DOHH2 (cell line): Measurements from ENCODE around the gene MYL6.
A peak's percentile ranks its signal among the peaks of the same experiment; 100 is the strongest.

Source experiments
- H3F3A ChIP-seq: fragments of 200-600 bp; sonication (generic), shearing (Covaris generic); 2 replicates; pipeline ENCODE4 v1.6.0; 2016; ENCODE audit warnings: antibody characterized with exemption, mild to moderate bottlenecking; ENCODE audit not compliant: control insufficient read depth, insufficient read depth
- H3K27ac ChIP-seq: fragments of 200-600 bp; sonication (generic); 2 replicates; pipeline ENCODE4 v1.5.1; 2014; ENCODE audit warnings: low read depth, mild to moderate bottlenecking, low read length, moderate library complexity
- H3K27me3 ChIP-seq: fragments of 200-600 bp; sonication (generic); 2 replicates; pipeline ENCODE4 v1.6.1; 2014; ENCODE audit warnings: mild to moderate bottlenecking, low read length, mixed read lengths; ENCODE audit not compliant: control insufficient read depth
- H3K36me3 ChIP-seq: fragments of 200-600 bp; sonication (generic); 2 replicates; pipeline ENCODE4 v1.6.1; 2014; ENCODE audit warnings: mild to moderate bottlenecking, low read length, moderate library complexity, mixed read lengths; ENCODE audit not compliant: control insufficient read depth
- H3K4me1 ChIP-seq: fragments of 200-600 bp; sonication (generic); 2 replicates; pipeline ENCODE4 v1.6.1; 2014; ENCODE audit warnings: mild to moderate bottlenecking, low read length, mixed read lengths; ENCODE audit not compliant: control insufficient read depth
- H3K4me2 ChIP-seq: fragments of 200-600 bp; sonication (generic); 2 replicates; pipeline ENCODE4 v1.6.0; 2014; ENCODE audit warnings: mild to moderate bottlenecking, low read length, moderate library complexity
- H3K4me3 ChIP-seq: fragments of 200-600 bp; sonication (generic); 2 replicates; pipeline ENCODE4 v1.5.1; 2014; ENCODE audit warnings: mild to moderate bottlenecking, low read length, mixed read lengths
- H3K79me2 ChIP-seq: fragments of 200-600 bp; sonication (generic); 2 replicates; pipeline ENCODE4 v1.6.1; 2014; ENCODE audit warnings: mild to moderate bottlenecking, low read length, mixed read lengths; ENCODE audit not compliant: control insufficient read depth
- H3K9me2 ChIP-seq: fragments of 200-600 bp; sonication (generic); replicated peaks from 2 replicates; pipeline ENCODE4 v1.6.1; 2014; ENCODE audit warnings: mild to moderate bottlenecking, low read length, mixed read lengths; ENCODE audit not compliant: control insufficient read depth
- H3K9me3 ChIP-seq: fragments of 200-600 bp; sonication (generic); 2 replicates; pipeline ENCODE4 v1.6.1; 2014; ENCODE audit warnings: antibody characterized with exemption, low read length, mixed read lengths; ENCODE audit not compliant: control insufficient read depth, insufficient read depth
- H4K20me1 ChIP-seq: fragments of 200-600 bp; sonication (generic); 2 replicates; pipeline ENCODE4 v1.6.0; 2014; ENCODE audit warnings: low read depth, mild to moderate bottlenecking, antibody characterized with exemption, low read length, moderate library complexity; ENCODE audit not compliant: control insufficient read depth, insufficient read depth
- CTCF ChIP-seq: fragments of 200-600 bp; sonication (generic); IDR thresholded peaks from one replicate; pipeline ENCODE4 v1.5.1; 2014; ENCODE audit warnings: antibody characterized with exemption, mild to moderate bottlenecking, low read depth, low read length; ENCODE audit not compliant: poor library complexity, severe bottlenecking
- EZH2phosphoT487 ChIP-seq: fragments of 200-600 bp; sonication (generic); IDR thresholded peaks from 2 replicates; pipeline ENCODE4 v1.6.1; 2017; ENCODE audit warnings: borderline replicate concordance, mild to moderate bottlenecking, antibody characterized with exemption, low read length, moderate library complexity, mixed read lengths

MYL6 gene

GRCh38 chr12:56158029-56158925 is at the start of gene MYL6:
TSS of gene MYL6 (plus strand) at chr12:56158359. CDS start at chr12:56158402, 43 bp downstream.
- peaks cover 64% of the 10 kb centered on the region for H3K36me3 ChIP-seq

GRCh38 chr12:56110571-56110970 is 47.6 kb upstream of the MYL6 start:
- no peak overlapping the region for H3K27ac ChIP-seq
- no peaks in the 10 kb centered on the region for H3K9me3 ChIP-seq
- H3K9me2 ChIP-seq = no peaks in the 10 kb centered on the region
- H3K79me2 ChIP-seq = peaks cover 34% of the 10 kb centered on the region
- H3K36me3 ChIP-seq = peaks cover 86% of the 10 kb centered on the region
- H3K4me3 ChIP-seq = no peak overlapping the region
- no peaks in the 10 kb centered on the region for H3K27me3 ChIP-seq
- peaks cover 15% of the 10 kb centered on the region for H4K20me1 ChIP-seq
- peaks cover 76% of the 10 kb centered on the region for H3F3A ChIP-seq
- TF ChIP-seq EZH2phosphoT487 (no peak), CTCF (no peak)
- H3K4me1 ChIP-seq = peaks cover 24% of the 10 kb centered on the region
- H3K4me2 ChIP-seq = no peak overlapping the region

More at GRCh38 chr12:56158029-56158925, at the start of gene MYL6:
- H3K79me2 ChIP-seq = peaks cover 50% of the 10 kb centered on the region
- TF ChIP-seq EZH2phosphoT487 (no peak), CTCF (no peak)
- H3K4me1 ChIP-seq = peaks cover 41% of the 10 kb centered on the region
- H3K27ac ChIP-seq = peak within 1 kb of the TSS; percentile 78
- peaks cover 15% of the 10 kb centered on the region for H4K20me1 ChIP-seq
- peak within 1 kb of the TSS; percentile 91 for H3K4me3 ChIP-seq
- no peaks in the 10 kb centered on the region for H3K27me3 ChIP-seq
- no peaks in the 10 kb centered on the region for H3K9me3 ChIP-seq
- peaks cover 20% of the 10 kb centered on the region for H3F3A ChIP-seq
- no peaks in the 10 kb centered on the region for H3K9me2 ChIP-seq
- peak within 1 kb of the TSS; percentile 94 for H3K4me2 ChIP-seq

- H3K27ac ChIP-seq = peak overlapping the region; percentile 91
- no peak overlapping the region for H3K4me2 ChIP-seq
- no peaks in the 10 kb centered on the region for H4K20me1 ChIP-seq
- H3K79me2 ChIP-seq = peaks cover 21% of the 10 kb centered on the region
- peaks cover 77% of the 10 kb centered on the region for H3F3A ChIP-seq
- no peaks in the 10 kb centered on the region for H3K9me2 ChIP-seq
- H3K4me3 ChIP-seq = no peak overlapping the region
- no peaks in the 10 kb centered on the region for H3K27me3 ChIP-seq
- no peaks in the 10 kb centered on the region for H3K9me3 ChIP-seq
- TF ChIP-seq CTCF (no peak), EZH2phosphoT487 (no peak)
- peaks cover 12% of the 10 kb centered on the region for H3K4me1 ChIP-seq
- H3K36me3 ChIP-seq = peaks cover 71% of the 10 kb centered on the region
These were observed 44.1 kb upstream of the MYL6 start for GRCh38 chr12:56114084-56114483.
